Neural cell (in vitro differentiated cells): Measurements from ENCODE around the gene DNAH6. TPM values are rescaled to one million over a fixed set of nuclear protein-coding genes. Genes with fewer than 3 reads are reported as not detected.

Experiments used
- H2AFZ ChIP-seq: fragments of 200-600, 300-800 bp; sonication (generic), shearing (Covaris generic); 2 replicates; pipeline ENCODE4 v1.6.0; 2014; ENCODE audit warnings: low read depth, mild to moderate bottlenecking, antibody characterized with exemption, low read length, moderate library complexity
- H3F3A ChIP-seq: fragments of 200-600 bp; shearing (Covaris generic); 2 replicates; pipeline ENCODE4 v1.6.1; 2016; ENCODE audit warnings: mild to moderate bottlenecking, moderate library complexity, mixed read lengths, antibody characterized with exemption, low read length; ENCODE audit not compliant: insufficient read depth, poor library complexity, severe bottlenecking
- H3K27ac ChIP-seq: fragments of 200-600, 300-800 bp; sonication (generic), shearing (Covaris generic); 2 replicates; pipeline ENCODE4 v1.5.1; 2014; ENCODE audit warnings: mild to moderate bottlenecking, low read length, moderate library complexity
- H3K27me3 ChIP-seq: fragments of 300-800, 200-600 bp; sonication (generic), shearing (Covaris generic); 2 replicates; pipeline ENCODE4 v1.6.0; 2014; ENCODE audit warnings: mild to moderate bottlenecking, low read depth, low read length, moderate library complexity; ENCODE audit not compliant: insufficient read depth
- H3K36me3 ChIP-seq: fragments of 300-800, 200-600 bp; sonication (generic), shearing (Covaris generic); 2 replicates; pipeline ENCODE4 v1.5.1; 2014; ENCODE audit warnings: mild to moderate bottlenecking, antibody characterized with exemption, low read length, moderate library complexity; ENCODE audit not compliant: insufficient read depth
- H3K4me2 ChIP-seq: fragments of 300-800, 200-600 bp; sonication (generic), shearing (Covaris generic); 2 replicates; pipeline ENCODE4 v1.6.0; 2014; ENCODE audit warnings: mild to moderate bottlenecking, low read length
- H3K4me3 ChIP-seq: fragments of 300-800, 200-600 bp; sonication (generic), shearing (Covaris generic); 2 replicates; pipeline ENCODE4 v1.5.1; 2014; ENCODE audit warnings: mild to moderate bottlenecking, low read length, moderate library complexity
- H3K79me2 ChIP-seq: fragments of 200-600 bp; shearing (Covaris generic); replicated peaks from 2 replicates; pipeline ENCODE4 v1.6.0; 2014; ENCODE audit warnings: mild to moderate bottlenecking, low read length, moderate library complexity; ENCODE audit not compliant: insufficient read depth
- H3K9ac ChIP-seq: fragments of 300-800, 200-600 bp; sonication (generic), shearing (Covaris generic); 2 replicates; pipeline ENCODE4 v1.6.1; 2016; ENCODE audit warnings: mild to moderate bottlenecking, low read length, mixed read lengths
- H3K9me2 ChIP-seq: fragments of 200-600 bp; shearing (Covaris generic); 2 replicates; pipeline ENCODE4 v1.6.1; 2016; ENCODE audit warnings: mild to moderate bottlenecking, low read length, mixed read lengths; ENCODE audit not compliant: insufficient read depth
- H3K9me3 ChIP-seq: fragments of 200-600, 300-800 bp; sonication (generic), shearing (Covaris generic); 2 replicates; pipeline ENCODE4 v1.6.1; 2016; ENCODE audit warnings: mild to moderate bottlenecking, mixed run types, low read length, moderate library complexity, mixed read lengths
- H4K20me1 ChIP-seq: fragments of 200-600 bp; shearing (Covaris generic); 2 replicates; pipeline ENCODE4 v1.6.1; 2016; ENCODE audit warnings: mild to moderate bottlenecking, mixed run types; ENCODE audit not compliant: insufficient read depth
- EP300 ChIP-seq: fragments of 450-650 bp; conservative IDR thresholded peaks from 2 replicates; pipeline ENCODE4 v1.6.1; 2014; ENCODE audit warnings: antibody characterized with exemption, mild to moderate bottlenecking, moderate library complexity; ENCODE audit not compliant: poor library complexity, severe bottlenecking
- EZH2 ChIP-seq: fragments of 200-600, 300-800 bp; shearing (Covaris generic), sonication (generic); IDR thresholded peaks from 2 replicates; pipeline ENCODE4 v1.6.1; 2014; ENCODE audit warnings: antibody characterized with exemption, low read length, borderline replicate concordance, mild to moderate bottlenecking; ENCODE audit not compliant: insufficient read depth, poor library complexity, severe bottlenecking
- MXI1 ChIP-seq: fragments of 450-650 bp; conservative IDR thresholded peaks from 2 replicates; pipeline ENCODE4 v1.6.1; 2014; ENCODE audit warnings: antibody characterized with exemption, mild to moderate bottlenecking; ENCODE audit not compliant: poor library complexity, severe bottlenecking
- POLR2AphosphoS5 ChIP-seq: IDR thresholded peaks from 2 replicates; pipeline ENCODE4 v1.6.1; 2012
- RAD21 ChIP-seq: fragments of 450-650 bp; conservative IDR thresholded peaks from 2 replicates; pipeline ENCODE4 v1.6.1; 2014; ENCODE audit warnings: antibody characterized with exemption, mild to moderate bottlenecking, moderate library complexity
- SMC3 ChIP-seq: fragments of 450-650 bp; conservative IDR thresholded peaks from 2 replicates; pipeline ENCODE4 v1.6.1; 2014; ENCODE audit warnings: antibody characterized with exemption, mild to moderate bottlenecking, moderate library complexity; ENCODE audit not compliant: poor library complexity
- TAF1 ChIP-seq: IDR thresholded peaks from 2 replicates; pipeline ENCODE4 v1.6.1; 2012; ENCODE audit warnings: low read depth
- polyA plus RNA-seq: library from polyadenylated mRNA; depleted of rRNA; stranded (reverse); fragments of >200 nt; gene quantifications from 2 replicates; pipeline ENCODE4 v1.2.3, GENCODE V29; 2014
- TF ChIP-seq, protein P1 (sequence below): fragments of 450-650 bp; IDR thresholded peaks from 2 replicates; pipeline ENCODE4 v1.5.1; 2014; ENCODE audit warnings: antibody characterized with exemption, mild to moderate bottlenecking, moderate library complexity; ENCODE audit not compliant: poor library complexity, severe bottlenecking
- TF ChIP-seq, protein P2 (sequence below): IDR thresholded peaks from 2 replicates; pipeline ENCODE4 v1.6.1; 2012; ENCODE audit warnings: borderline replicate concordance

DNAH6 gene
- polyA plus RNA-seq, 1 donor from 2014 or later, result 2.1 TPM

DNA sequence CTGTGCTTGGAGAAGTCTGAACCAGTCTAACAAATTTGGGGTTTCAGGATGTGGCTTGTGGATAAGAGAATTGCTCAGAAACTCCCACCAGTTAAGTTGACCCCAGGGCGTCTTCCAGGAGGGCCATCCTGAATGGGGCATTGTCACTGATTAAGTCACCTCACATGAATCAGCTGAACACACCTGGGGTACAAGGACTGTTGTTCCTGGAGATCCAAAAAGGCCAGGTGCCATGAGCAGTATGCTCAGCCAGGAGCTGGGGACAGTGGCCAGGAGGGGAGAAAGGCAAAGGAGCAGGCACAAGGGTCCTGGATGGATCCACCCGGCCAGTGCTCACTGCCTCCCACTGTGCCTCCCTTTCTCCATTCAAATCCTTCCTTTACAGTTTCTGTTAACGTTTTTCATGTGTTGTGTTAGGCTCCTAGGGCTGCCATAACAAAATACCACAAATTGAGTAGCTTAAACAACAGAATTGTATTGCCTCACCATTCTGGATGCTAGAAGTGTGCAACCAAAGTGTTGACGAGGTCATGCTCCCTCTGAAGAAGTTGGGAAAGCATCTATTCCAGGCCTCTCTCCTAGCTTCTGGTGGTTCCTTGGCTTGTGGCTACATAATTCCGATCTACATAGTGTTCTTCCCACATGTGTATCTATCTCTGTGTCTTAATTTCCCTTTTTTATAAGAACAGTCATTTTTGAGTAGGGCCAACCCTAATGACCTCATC, 331.2 kb downstream of the DNAH6 start (continued):
- TF ChIP-seq TAF1, result no peak

DNA sequence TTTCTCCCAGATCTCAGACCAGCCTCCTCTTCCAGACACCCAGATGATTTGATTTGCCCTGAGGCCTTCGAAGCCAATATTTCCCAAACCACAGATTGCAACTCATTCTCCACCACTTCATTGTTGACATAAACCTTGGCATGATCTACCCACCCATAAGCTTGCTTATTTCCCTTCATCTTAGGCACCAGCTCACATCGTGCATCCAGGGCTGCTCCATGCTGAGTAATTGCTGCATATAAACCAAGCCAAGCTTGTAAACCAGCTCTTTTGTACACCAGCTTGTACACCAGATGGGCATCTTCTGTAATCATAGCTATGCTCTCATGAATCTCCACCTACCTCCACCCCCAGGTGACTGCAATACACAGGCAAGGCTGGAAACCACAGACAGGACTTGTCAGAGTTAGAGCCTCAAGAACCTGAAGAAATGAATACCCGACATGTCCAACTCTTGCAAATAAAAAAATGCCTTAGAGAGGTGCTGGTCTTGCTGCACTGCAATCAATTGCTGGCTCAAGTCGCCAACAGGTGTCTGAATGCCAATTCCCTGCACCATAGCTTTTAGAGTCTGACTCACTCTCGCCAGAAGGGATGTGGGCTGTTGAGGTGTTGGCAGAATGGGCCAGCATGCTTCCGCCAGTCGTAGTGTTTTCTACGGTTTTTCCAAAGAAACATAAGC, 333.1 kb downstream of the DNAH6 start:
- Histone ChIP-seq H3F3A (no peaks in the 10 kb centered on the region), H3K9ac (no peak overlapping the region), H2AFZ (no peak overlapping the region), H3K36me3 (no peaks in the 10 kb centered on the region), H3K79me2 (no peaks in the 10 kb centered on the region), H3K4me3 (no peak overlapping the region), H3K27me3 (no peaks in the 10 kb centered on the region), H4K20me1 (no peaks in the 10 kb centered on the region), H3K9me2 (no peaks in the 10 kb centered on the region), H3K27ac (no peak overlapping the region), H3K9me3 (no peaks in the 10 kb centered on the region), H3K4me2 (no peak overlapping the region)
- no peak for TF ChIP-seq EZH2
- TF ChIP-seq, protein P1, sequence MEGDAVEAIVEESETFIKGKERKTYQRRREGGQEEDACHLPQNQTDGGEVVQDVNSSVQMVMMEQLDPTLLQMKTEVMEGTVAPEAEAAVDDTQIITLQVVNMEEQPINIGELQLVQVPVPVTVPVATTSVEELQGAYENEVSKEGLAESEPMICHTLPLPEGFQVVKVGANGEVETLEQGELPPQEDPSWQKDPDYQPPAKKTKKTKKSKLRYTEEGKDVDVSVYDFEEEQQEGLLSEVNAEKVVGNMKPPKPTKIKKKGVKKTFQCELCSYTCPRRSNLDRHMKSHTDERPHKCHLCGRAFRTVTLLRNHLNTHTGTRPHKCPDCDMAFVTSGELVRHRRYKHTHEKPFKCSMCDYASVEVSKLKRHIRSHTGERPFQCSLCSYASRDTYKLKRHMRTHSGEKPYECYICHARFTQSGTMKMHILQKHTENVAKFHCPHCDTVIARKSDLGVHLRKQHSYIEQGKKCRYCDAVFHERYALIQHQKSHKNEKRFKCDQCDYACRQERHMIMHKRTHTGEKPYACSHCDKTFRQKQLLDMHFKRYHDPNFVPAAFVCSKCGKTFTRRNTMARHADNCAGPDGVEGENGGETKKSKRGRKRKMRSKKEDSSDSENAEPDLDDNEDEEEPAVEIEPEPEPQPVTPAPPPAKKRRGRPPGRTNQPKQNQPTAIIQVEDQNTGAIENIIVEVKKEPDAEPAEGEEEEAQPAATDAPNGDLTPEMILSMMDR, result no peak
- TF ChIP-seq EP300, result no peak
- no peak for TF ChIP-seq SMC3
- TF ChIP-seq RAD21, result no peak
- TF ChIP-seq, protein P2, sequence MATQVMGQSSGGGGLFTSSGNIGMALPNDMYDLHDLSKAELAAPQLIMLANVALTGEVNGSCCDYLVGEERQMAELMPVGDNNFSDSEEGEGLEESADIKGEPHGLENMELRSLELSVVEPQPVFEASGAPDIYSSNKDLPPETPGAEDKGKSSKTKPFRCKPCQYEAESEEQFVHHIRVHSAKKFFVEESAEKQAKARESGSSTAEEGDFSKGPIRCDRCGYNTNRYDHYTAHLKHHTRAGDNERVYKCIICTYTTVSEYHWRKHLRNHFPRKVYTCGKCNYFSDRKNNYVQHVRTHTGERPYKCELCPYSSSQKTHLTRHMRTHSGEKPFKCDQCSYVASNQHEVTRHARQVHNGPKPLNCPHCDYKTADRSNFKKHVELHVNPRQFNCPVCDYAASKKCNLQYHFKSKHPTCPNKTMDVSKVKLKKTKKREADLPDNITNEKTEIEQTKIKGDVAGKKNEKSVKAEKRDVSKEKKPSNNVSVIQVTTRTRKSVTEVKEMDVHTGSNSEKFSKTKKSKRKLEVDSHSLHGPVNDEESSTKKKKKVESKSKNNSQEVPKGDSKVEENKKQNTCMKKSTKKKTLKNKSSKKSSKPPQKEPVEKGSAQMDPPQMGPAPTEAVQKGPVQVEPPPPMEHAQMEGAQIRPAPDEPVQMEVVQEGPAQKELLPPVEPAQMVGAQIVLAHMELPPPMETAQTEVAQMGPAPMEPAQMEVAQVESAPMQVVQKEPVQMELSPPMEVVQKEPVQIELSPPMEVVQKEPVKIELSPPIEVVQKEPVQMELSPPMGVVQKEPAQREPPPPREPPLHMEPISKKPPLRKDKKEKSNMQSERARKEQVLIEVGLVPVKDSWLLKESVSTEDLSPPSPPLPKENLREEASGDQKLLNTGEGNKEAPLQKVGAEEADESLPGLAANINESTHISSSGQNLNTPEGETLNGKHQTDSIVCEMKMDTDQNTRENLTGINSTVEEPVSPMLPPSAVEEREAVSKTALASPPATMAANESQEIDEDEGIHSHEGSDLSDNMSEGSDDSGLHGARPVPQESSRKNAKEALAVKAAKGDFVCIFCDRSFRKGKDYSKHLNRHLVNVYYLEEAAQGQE, result no peak
- TF ChIP-seq MXI1, result no peak
- no peak for TF ChIP-seq POLR2AphosphoS5
- no peak for TF ChIP-seq TAF1

DNA sequence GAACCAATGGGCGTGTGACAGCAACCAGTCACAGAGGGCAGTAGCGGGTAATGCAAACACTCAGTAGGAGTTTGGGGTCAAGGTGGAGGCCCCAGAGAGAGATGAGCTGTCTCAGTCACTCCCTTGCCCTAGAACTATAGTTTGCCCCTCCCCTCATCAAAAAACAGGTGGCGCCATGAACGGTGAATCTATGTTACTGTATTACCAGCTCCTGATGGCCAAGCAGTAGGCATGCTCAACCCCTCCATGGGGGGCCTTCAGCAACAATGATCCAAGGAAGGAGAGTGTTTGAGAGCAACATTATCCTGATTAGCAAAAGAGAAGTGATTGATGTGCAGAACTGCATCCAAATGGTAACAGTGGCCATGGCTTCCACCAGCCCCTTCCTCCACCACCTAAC, 334.2 kb downstream of the DNAH6 start:
- Histone ChIP-seq H3F3A (no peaks in the 10 kb centered on the region), H3K4me3 (no peak overlapping the region), H3K36me3 (no peaks in the 10 kb centered on the region), H3K4me2 (no peak overlapping the region), H3K9ac (no peak overlapping the region), H3K9me3 (no peaks in the 10 kb centered on the region), H3K27me3 (no peaks in the 10 kb centered on the region), H3K9me2 (no peaks in the 10 kb centered on the region), H4K20me1 (no peaks in the 10 kb centered on the region), H2AFZ (no peak overlapping the region), H3K79me2 (no peaks in the 10 kb centered on the region), H3K27ac (no peak overlapping the region)
- TF ChIP-seq TAF1, result no peak
- TF ChIP-seq MXI1, result no peak
- TF ChIP-seq EP300, result no peak
- no peak for TF ChIP-seq SMC3
- TF ChIP-seq, protein P1, result no peak
- no peak for TF ChIP-seq RAD21
- TF ChIP-seq POLR2AphosphoS5, result no peak
